KMS-11 (cell line): Measurements from ENCODE around the gene HK1.

Source experiments
- H2AFZ ChIP-seq: fragments of 200-600 bp; sonication (generic); 2 replicates; pipeline ENCODE4 v1.6.1; 2016; ENCODE audit warnings: antibody characterized with exemption, mixed run types, low read depth
- H3K27ac ChIP-seq: fragments of 200-600 bp; sonication (generic); 2 replicates; pipeline ENCODE4 v1.6.1; 2016; ENCODE audit warnings: mild to moderate bottlenecking, mixed run types
- H3K27me3 ChIP-seq: fragments of 200-600 bp; sonication (generic); 2 replicates; pipeline ENCODE4 v1.6.1; 2017; ENCODE audit warnings: mild to moderate bottlenecking, low read depth, mixed run types, moderate library complexity; ENCODE audit not compliant: insufficient read depth
- H3K36me3 ChIP-seq: fragments of 200-600 bp; sonication (generic); 2 replicates; pipeline ENCODE4 v1.6.1; 2017; ENCODE audit warnings: mild to moderate bottlenecking, mixed run types; ENCODE audit not compliant: insufficient read depth
- H3K4me1 ChIP-seq: fragments of 200-600 bp; sonication (generic); 2 replicates; pipeline ENCODE4 v1.6.1; 2016; ENCODE audit warnings: mild to moderate bottlenecking, low read depth, mixed run types; ENCODE audit not compliant: poor library complexity, severe bottlenecking
- H3K4me2 ChIP-seq: fragments of 200-600 bp; sonication (generic); 2 replicates; pipeline ENCODE4 v1.7.0; 2016; ENCODE audit warnings: mild to moderate bottlenecking, mixed run types
- H3K4me3 ChIP-seq: fragments of 200-600 bp; sonication (generic); IDR thresholded peaks from 2 replicates; pipeline ENCODE4 v1.6.1; 2017; ENCODE audit warnings: low read depth, low read length, mixed read lengths; ENCODE audit not compliant: insufficient read depth
- H3K79me2 ChIP-seq: fragments of 200-600 bp; sonication (generic); 2 replicates; pipeline ENCODE4 v1.6.1; 2016; ENCODE audit warnings: low read depth, mixed run types; ENCODE audit not compliant: insufficient read depth
- H3K9ac ChIP-seq: fragments of 200-600 bp; sonication (generic); 2 replicates; pipeline ENCODE4 v1.6.1; 2016; ENCODE audit warnings: mild to moderate bottlenecking, mixed run types
- H4K20me1 ChIP-seq: fragments of 200-600 bp; sonication (generic); 2 replicates; pipeline ENCODE4 v1.6.1; 2016; ENCODE audit warnings: mild to moderate bottlenecking, mixed run types; ENCODE audit not compliant: insufficient read depth
- CTCF ChIP-seq: fragments of 200-600 bp; sonication (generic); conservative IDR thresholded peaks from 2 replicates; pipeline ENCODE4 v1.6.1; 2017; ENCODE audit warnings: low read depth, mild to moderate bottlenecking, antibody characterized with exemption, low read length, moderate library complexity, mixed read lengths

The HK1 gene

DNA sequence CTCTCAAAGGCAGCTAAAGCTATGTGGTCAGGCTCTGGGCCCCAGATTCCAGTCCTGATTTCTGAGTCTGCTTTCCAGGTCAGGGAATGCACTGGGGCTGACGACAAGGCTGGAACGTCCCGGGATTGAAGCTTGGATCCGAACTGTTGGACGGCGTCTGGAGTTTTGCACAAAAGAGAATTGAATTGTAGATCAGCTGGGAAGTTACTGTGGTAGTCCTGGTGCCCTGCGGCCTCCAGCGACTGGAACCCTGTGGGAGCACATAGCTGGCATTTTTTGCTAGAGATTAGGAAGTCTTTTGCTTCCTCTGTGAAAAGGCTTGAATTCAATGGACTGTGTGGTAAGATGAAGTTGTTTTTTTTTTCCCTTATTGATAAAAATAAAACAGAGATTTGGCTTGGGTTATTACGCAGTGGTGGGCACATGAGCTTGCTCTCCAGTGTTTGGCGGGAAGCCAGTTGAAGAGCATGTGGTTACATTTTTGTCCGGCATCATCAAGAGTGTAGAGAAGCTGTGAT is at the start of gene HK1:
TSS of gene HK1 (plus strand) at position 51 of the 518 bp plus-strand sequence.
- Histone ChIP-seq H4K20me1 (no peaks in the 10 kb centered on the region), H3K36me3 (no peaks in the 10 kb centered on the region), H2AFZ (no peak within 1 kb of the TSS), H3K27me3 (no peaks in the 10 kb centered on the region), H3K4me1 (no peaks in the 10 kb centered on the region), H3K9ac (no peak within 1 kb of the TSS), H3K27ac (no peak within 1 kb of the TSS), H3K79me2 (no peaks in the 10 kb centered on the region), H3K4me2 (no peak within 1 kb of the TSS), H3K4me3 (no peak within 1 kb of the TSS)
- no peak for TF ChIP-seq CTCF

DNA sequence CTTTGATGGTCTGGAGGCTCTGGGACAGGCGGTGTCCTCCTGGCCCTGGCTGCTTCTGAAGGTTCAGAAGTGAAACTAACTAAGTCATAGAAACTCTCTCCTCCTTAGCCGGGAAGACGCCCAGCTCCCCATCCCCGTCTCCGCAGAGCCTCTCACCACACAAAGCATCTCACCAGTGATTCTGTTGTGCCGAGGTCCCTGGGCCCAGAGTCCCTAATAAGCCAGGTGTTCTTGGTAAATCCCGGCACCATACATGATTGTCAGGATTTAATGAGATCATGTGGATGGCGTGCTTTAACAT is 48.7 kb upstream of the HK1 start:
- Histone ChIP-seq H3K4me3 (no peak overlapping the region), H3K9ac (peak overlapping the region; percentile 29; the same call in 1 of the 2 replicates), H4K20me1 (no peaks in the 10 kb centered on the region), H3K27me3 (no peaks in the 10 kb centered on the region), H3K27ac (peak overlapping the region; percentile 37), H3K36me3 (no peaks in the 10 kb centered on the region), H3K4me2 (peak overlapping the region; percentile 33; the same call in 1 of the 2 replicates), H2AFZ (peak overlapping the region; percentile 28; the same call in 1 of the 2 replicates), H3K4me1 (peaks cover 36% of the 10 kb centered on the region), H3K79me2 (no peaks in the 10 kb centered on the region)
- no peak for TF ChIP-seq CTCF

DNA sequence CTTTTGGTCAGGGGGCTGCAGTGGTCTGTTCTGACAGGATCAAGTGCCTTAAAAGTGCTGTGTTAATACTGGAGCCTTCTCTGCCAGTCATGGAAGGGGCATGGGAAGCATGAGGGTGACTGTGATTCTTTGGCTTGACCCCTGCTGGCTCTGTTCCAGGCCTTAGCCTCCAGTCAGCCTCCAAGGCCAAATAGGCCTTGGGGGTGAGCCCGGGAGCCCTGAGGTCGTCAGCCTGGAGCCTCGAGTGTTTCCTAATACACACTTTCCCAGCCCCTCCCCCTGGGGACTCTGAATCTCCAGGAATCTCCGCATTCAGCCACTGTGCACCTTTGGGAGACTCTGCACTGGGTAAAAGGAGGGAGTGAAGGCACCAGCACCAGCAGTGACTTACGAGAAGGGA is 48.2 kb upstream of the HK1 start:
- H3K4me2 ChIP-seq: peak overlapping the region; percentile 33; the same call in 1 of the 2 replicates
- peak overlapping the region; percentile 28; the same call in 1 of the 2 replicates for H2AFZ ChIP-seq
- peaks cover 30% of the 10 kb centered on the region for H3K4me1 ChIP-seq

DNA sequence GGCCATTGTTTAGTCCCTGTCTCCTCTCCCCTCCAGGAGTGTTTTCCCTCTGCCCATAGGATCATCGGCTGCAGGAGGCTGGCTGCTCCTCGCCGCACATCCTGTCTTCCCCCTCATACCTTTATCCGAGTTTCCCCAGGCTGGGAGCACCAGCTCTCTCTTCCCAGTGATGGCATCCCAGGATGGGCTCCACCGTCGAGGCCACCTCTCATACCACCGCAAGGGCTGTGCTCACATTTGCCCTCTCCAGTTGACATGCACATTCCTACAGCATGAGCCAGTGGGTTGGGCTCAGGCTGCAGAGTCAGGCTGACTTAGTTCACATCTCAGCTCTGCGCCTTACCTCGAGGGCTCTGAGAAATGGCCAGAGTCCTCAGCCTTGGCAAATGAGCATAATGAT is 46.0 kb upstream of the HK1 start:
- Histone ChIP-seq H2AFZ (no peak overlapping the region), H3K36me3 (no peaks in the 10 kb centered on the region)

More for the DNA sequence above, 48.2 kb upstream of the HK1 start:
- Histone ChIP-seq H4K20me1 (no peaks in the 10 kb centered on the region), H3K79me2 (no peaks in the 10 kb centered on the region), H3K36me3 (no peaks in the 10 kb centered on the region), H3K27ac (no peak overlapping the region), H3K27me3 (no peaks in the 10 kb centered on the region), H3K4me3 (no peak overlapping the region), H3K9ac (no peak overlapping the region)
- no peak for TF ChIP-seq CTCF

More for the DNA sequence above, 46.0 kb upstream of the HK1 start:
- no peak overlapping the region for H3K9ac ChIP-seq
- H3K27me3 ChIP-seq: no peaks in the 10 kb centered on the region
- H3K4me2 ChIP-seq: no peak overlapping the region
- H4K20me1 ChIP-seq: no peaks in the 10 kb centered on the region
- no peaks in the 10 kb centered on the region for H3K79me2 ChIP-seq
- no peak for TF ChIP-seq CTCF
- peaks cover 23% of the 10 kb centered on the region for H3K4me1 ChIP-seq
- no peak overlapping the region for H3K4me3 ChIP-seq
- no peak overlapping the region for H3K27ac ChIP-seq
